IMR-90 (cell line): Measurements from ENCODE around the gene BFAR. TPM values are rescaled to one million over a fixed set of nuclear protein-coding genes. Genes with fewer than 3 reads are reported as not detected.
"Not testable (repeated sequence)": the region's sequence is repeated elsewhere in the genome, so short reads cannot be mapped to it uniquely, and the experiment has no call there.

ENCODE experiments used
- ATAC-seq: fragments of 200-7000 bp; cut with Tn5 transposase; 2 replicates; pipeline ENCODE4 v1.9.1; 2020; ENCODE audit warnings: low read depth, mild to moderate bottlenecking, moderate library complexity
- BruUV-seq: library from RNA; stranded (reverse); fragments of 400-500 nt; replicated peaks from 2 replicates; lab custom pipeline; 2021; lab: Mats Ljungman, UMichigan
- CTCF ChIA-PET: fragments of 300-600 bp; formaldehyde crosslinking; extraction: SDS; loops from one replicate; lab custom pipeline; 2021; ENCODE audit warnings: antibody characterized with exemption; lab: Yijun Ruan, JAX
- POLR2A ChIA-PET: fragments of 300-600 bp; sonication (Branson Sonifier 250); formaldehyde crosslinking; loops from one replicate; lab custom pipeline; 2022; ENCODE audit warnings: antibody characterized with exemption; ENCODE audit not compliant: unreplicated experiment; lab: Charles Lee
- DNase-seq: peaks from one replicate; pipeline ENCODE4 v3.0.0; 2013
- H2AFZ ChIP-seq: replicated peaks from 2 replicates; pipeline ENCODE3; 2013; ENCODE audit warnings: low read length, mild to moderate bottlenecking; ENCODE audit not compliant: poor library complexity
- H2AK5ac ChIP-seq: 2 replicates; pipeline ENCODE4 v1.6.1; 2013; ENCODE audit warnings: low read depth, low read length, inconsistent platforms
- H2AK9ac ChIP-seq: replicated peaks from 2 replicates; pipeline ENCODE3; 2013; ENCODE audit warnings: mild to moderate bottlenecking, low read depth, low read length, moderate library complexity; ENCODE audit not compliant: poor library complexity
- H2BK120ac ChIP-seq: 2 replicates; pipeline ENCODE4 v1.6.1; 2013; ENCODE audit warnings: low read depth, low read length, inconsistent platforms
- H2BK15ac ChIP-seq: 3 replicates; pipeline ENCODE4 v1.6.1; 2013; ENCODE audit warnings: low read depth, low read length, inconsistent platforms
- H2BK20ac ChIP-seq: 2 replicates; pipeline ENCODE4 v1.6.1; 2013; ENCODE audit warnings: low read depth, mild to moderate bottlenecking, inconsistent platforms, low read length, moderate library complexity
- H2BK5ac ChIP-seq: 2 replicates; pipeline ENCODE4 v1.6.1; 2013; ENCODE audit warnings: mild to moderate bottlenecking, low read depth, low read length, inconsistent platforms; ENCODE audit not compliant: poor library complexity, severe bottlenecking
- H3K14ac ChIP-seq: replicated peaks from 2 replicates; pipeline ENCODE4 v1.6.1; 2013; ENCODE audit warnings: low read depth, low read length, inconsistent platforms
- H3K18ac ChIP-seq: 2 replicates; pipeline ENCODE4 v1.6.1; 2013; ENCODE audit warnings: low read depth, low read length, control low read depth
- H3K23ac ChIP-seq: 2 replicates; pipeline ENCODE4 v1.6.1; 2013; ENCODE audit warnings: low read depth, low read length, inconsistent platforms
- H3K27ac ChIP-seq: 2 replicates; pipeline ENCODE4 v1.5.1; 2013; ENCODE audit warnings: mild to moderate bottlenecking, control low read depth, low read length; ENCODE audit not compliant: insufficient read depth
- H3K27me3 ChIP-seq: 2 replicates; pipeline ENCODE4 v1.6.1; 2013; ENCODE audit warnings: low read length; ENCODE audit not compliant: control insufficient read depth, insufficient read depth
- H3K36me3 ChIP-seq: 2 replicates; pipeline ENCODE4 v1.6.1; 2013; ENCODE audit warnings: low read length, mixed read lengths; ENCODE audit not compliant: control insufficient read depth, insufficient read depth
- H3K4ac ChIP-seq: 2 replicates; pipeline ENCODE4 v1.6.1; 2013; ENCODE audit warnings: low read depth, low read length, inconsistent platforms
- H3K4me1 ChIP-seq: 2 replicates; pipeline ENCODE4 v1.6.1; 2013; ENCODE audit warnings: low read length, mixed read lengths; ENCODE audit not compliant: control insufficient read depth, insufficient read depth
- H3K4me2 ChIP-seq: 2 replicates; pipeline ENCODE4 v1.6.1; 2013; ENCODE audit warnings: low read depth, mild to moderate bottlenecking, control low read depth, low read length, moderate library complexity
- H3K4me3 ChIP-seq: 2 replicates; pipeline ENCODE4 v1.5.1; 2013; ENCODE audit warnings: low read depth, mild to moderate bottlenecking, control low read depth, low read length, moderate library complexity; ENCODE audit not compliant: insufficient read depth
- H3K56ac ChIP-seq: 2 replicates; pipeline ENCODE4 v1.6.1; 2013; ENCODE audit warnings: low read length, inconsistent platforms; ENCODE audit not compliant: insufficient read depth; ENCODE audit errors: extremely low read depth
- H3K79me1 ChIP-seq, 2 experiments: 2 replicates each; pipeline ENCODE4 v1.6.1; 2013; ENCODE audit warnings: low read length in 2 of 2, inconsistent platforms in 1 of 2, low read depth in 1 of 2
- H3K9ac ChIP-seq: 2 replicates; pipeline ENCODE4 v1.6.1; 2013; ENCODE audit warnings: low read depth, low read length, control low read depth
- H3K9me1 ChIP-seq: 2 replicates; pipeline ENCODE4 v1.6.1; 2013; ENCODE audit warnings: low read length, inconsistent platforms; ENCODE audit not compliant: insufficient read depth
- H3K9me3 ChIP-seq: 2 replicates; pipeline ENCODE4 v1.6.1; 2013; ENCODE audit warnings: low read length; ENCODE audit not compliant: control insufficient read depth, insufficient read depth
- H4K20me1 ChIP-seq: 2 replicates; pipeline ENCODE4 v1.6.1; 2013; ENCODE audit warnings: low read length, inconsistent platforms; ENCODE audit not compliant: insufficient read depth
- H4K5ac ChIP-seq: 2 replicates; pipeline ENCODE4 v1.6.1; 2013; ENCODE audit warnings: mild to moderate bottlenecking, low read depth, low read length, control low read depth
- H4K8ac ChIP-seq, 2 experiments: 2 replicates each; pipeline ENCODE4 v1.6.1; 2013; ENCODE audit warnings: low read depth in 2 of 2, low read length in 2 of 2, control low read depth in 1 of 2, inconsistent platforms in 1 of 2
- H4K91ac ChIP-seq: 2 replicates; pipeline ENCODE4 v1.6.1; 2013; ENCODE audit warnings: low read depth, low read length, inconsistent platforms; ENCODE audit not compliant: insufficient read depth
- WGBS, 2 experiments: methylation state at CpG; one replicate each; pipeline versions ENCODE4 v1.1.5 to v1.1.7; 2013; ENCODE audit warnings: missing lambda C conversion rate in 2 of 2; ENCODE audit not compliant: insufficient read length in 1 of 2; ENCODE audit errors: extremely low coverage in 2 of 2; 5-methylcytosine and 5-hydroxymethylcytosine counted together
- dilution Hi-C: fragments of 300-500 bp; cut with HindIII; formaldehyde crosslinking; loops from one replicate; pipeline ENCODE4 v1.14.3; 2018; ENCODE audit warnings: low sequenced_read_pairs; ENCODE audit not compliant: unreplicated experiment
- in situ Hi-C: fragments of 300-500 bp; cut with MboI; formaldehyde crosslinking; loops from 3 replicates; pipeline ENCODE4 v1.14.3; 2019; ENCODE audit warnings: low sequenced_read_pairs, inconsistent platforms, mixed read lengths
- intact Hi-C: fragments of 100-400 bp; cut with micrococcal nuclease; formaldehyde crosslinking; loops from 2 replicates; pipeline ENCODE4 v1.10.0; 2022
- polyA plus RNA-seq, 3 experiments: library from polyadenylated mRNA; depleted of rRNA; stranded (reverse); fragments of >200 nt; gene quantifications; 2 replicates each; pipeline ENCODE4 v1.2.3, GENCODE V29; 2012; ENCODE audit warnings: low replicate concordance in 1 of 3
- total RNA-seq: library from RNA; depleted of rRNA; stranded (reverse); fragments of >200 nt; gene quantifications from 2 replicates; pipeline ENCODE4 v1.2.3, GENCODE V29; 2012

Gene BFAR
- total and polyA plus RNA-seq, 2 of the 4 experiments (the other 2 are of a cell fraction) = 46.6 to 56.5 TPM

DNA sequence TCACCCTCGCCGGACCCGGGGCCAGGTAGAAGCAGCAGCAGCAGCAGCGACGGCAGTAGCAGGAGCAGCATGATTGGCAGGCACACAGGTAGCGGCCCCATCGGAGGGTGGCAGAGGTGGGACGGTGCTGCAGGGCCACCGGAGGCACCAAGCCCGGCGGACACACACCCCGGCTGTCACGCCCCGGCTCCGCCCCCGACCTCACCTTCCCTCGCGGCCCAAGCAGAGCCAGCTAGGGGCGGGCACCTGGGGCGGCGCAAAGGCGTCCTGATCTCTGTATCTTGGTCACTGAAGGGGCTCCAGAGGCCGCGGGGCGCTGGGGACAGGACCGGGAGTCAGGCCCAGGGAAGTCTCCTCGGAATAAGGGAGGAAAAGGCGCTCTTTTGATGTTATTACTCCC lies 61.4 kb downstream of the BFAR start, which contains the start of gene PLA2G10:
Gene PLA2G10 (minus strand): TSS at position 180 of the 400 bp plus-strand sequence. CDS start 79 bp downstream, at position 101.
- H3K4me2 ChIP-seq, in situ Hi-C loops, POLR2A ChIA-PET, H2BK20ac ChIP-seq, H3K27me3 ChIP-seq, H4K91ac ChIP-seq, H3K79me1 ChIP-seq, ATAC-seq, CTCF ChIA-PET, H3K4ac ChIP-seq, BruUV-seq, dilution Hi-C loops, H3K23ac ChIP-seq, H2BK120ac ChIP-seq, H2BK5ac ChIP-seq, H3K4me1 ChIP-seq, H3K36me3 ChIP-seq, H3K9me3 ChIP-seq, H4K8ac ChIP-seq, H3K14ac ChIP-seq, H3K27ac ChIP-seq, H4K5ac ChIP-seq, H3K9ac ChIP-seq, H2AFZ ChIP-seq, DNase-seq, H3K4me3 ChIP-seq, H4K20me1 ChIP-seq, H3K18ac ChIP-seq, H2BK15ac ChIP-seq, H3K9me1 ChIP-seq, H3K56ac ChIP-seq, H2AK9ac ChIP-seq, H2AK5ac ChIP-seq, intact Hi-C loops: not testable (repeated sequence)
- WGBS, 2 experiments = no CpG with 5 or more reads among the region's 28 CpGs

DNA sequence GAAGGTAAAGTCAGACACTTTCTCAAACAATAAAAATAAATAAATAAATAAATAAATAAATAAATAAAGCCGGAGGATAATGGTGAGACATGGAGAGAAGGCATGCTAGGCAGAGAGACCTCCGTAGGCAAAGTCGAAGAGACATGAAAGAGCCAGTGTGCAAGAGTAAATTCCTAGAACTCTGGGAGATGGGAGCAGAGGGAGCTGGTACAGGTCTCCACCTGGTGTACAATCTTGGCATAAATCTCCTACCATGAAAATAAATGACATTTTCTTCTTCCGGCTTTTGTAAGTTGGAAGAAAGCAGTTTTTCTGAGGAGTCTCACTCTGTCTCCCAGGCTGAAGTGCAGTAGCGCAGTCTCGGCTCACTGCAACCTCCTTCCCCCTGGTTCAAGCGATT lies 69.1 kb downstream of the BFAR start:
- in situ Hi-C loops, H2AK5ac ChIP-seq, intact Hi-C loops, H3K23ac ChIP-seq, BruUV-seq, H3K27me3 ChIP-seq, H2BK120ac ChIP-seq, H2BK20ac ChIP-seq, ATAC-seq, H4K5ac ChIP-seq, H3K4me2 ChIP-seq, H4K20me1 ChIP-seq, CTCF ChIA-PET, H3K36me3 ChIP-seq, POLR2A ChIA-PET, H3K56ac ChIP-seq, H3K27ac ChIP-seq, dilution Hi-C loops, H3K4ac ChIP-seq, H3K18ac ChIP-seq, H2AK9ac ChIP-seq, H3K9me3 ChIP-seq, H2BK5ac ChIP-seq, H3K4me1 ChIP-seq, H3K9me1 ChIP-seq, H4K8ac ChIP-seq, H3K14ac ChIP-seq, H3K4me3 ChIP-seq, H3K9ac ChIP-seq, H2AFZ ChIP-seq, H4K91ac ChIP-seq, H3K79me1 ChIP-seq, H2BK15ac ChIP-seq, DNase-seq: not testable (repeated sequence)
- no CpG with 5 or more reads among the region's 7 CpGs for WGBS, 2 experiments
